Activated T-cell treated with anti-CD3 and anti-CD28 coated beads, Interleukin-2, amount 50 U/mL, for 72 hours (primary cell): ENCODE measurements around the gene MEOX2. TPM values are rescaled to one million over a fixed set of nuclear protein-coding genes. Genes with fewer than 3 reads are reported as not detected.

Experiments used
- ATAC-seq, 2 donors: fragments of 150-1000 bp; cut with Tn5 transposase; replicated peaks in 1 of 2; 2 replicates each; pipeline ENCODE4 v1.10.0; 2021; ENCODE audit warnings: moderate library complexity in 2 of 2, mild to moderate bottlenecking in 1 of 2
- DNase-seq, 2 donors: peaks; one replicate each; pipeline ENCODE4 v3.0.0; 2021 to 2022; ENCODE audit warnings: mixed read lengths in 1 of 2
- H3K27ac Mint-ChIP-seq: one replicate; pipeline ENCODE4 v1.8.0; 2022; ENCODE audit warnings: mild to moderate bottlenecking, moderate library complexity, mixed read lengths
- H3K27me3 Mint-ChIP-seq: one replicate; pipeline ENCODE4 v1.8.0; 2022; ENCODE audit warnings: low read depth, mixed read lengths
- H3K36me3 Mint-ChIP-seq, 2 donors: one replicate each; pipeline ENCODE4 v1.8.0; 2022; ENCODE audit warnings: mixed read lengths in 2 of 2, mild to moderate bottlenecking in 1 of 2; ENCODE audit not compliant: insufficient read depth in 2 of 2
- H3K4me1 Mint-ChIP-seq: one replicate; pipeline ENCODE4 v1.8.0; 2022; ENCODE audit warnings: low read depth, mixed read lengths
- H3K4me3 Mint-ChIP-seq, 2 donors: one replicate each; pipeline ENCODE4 v1.8.0; 2022; ENCODE audit warnings: mild to moderate bottlenecking in 2 of 2, mixed read lengths in 2 of 2, moderate library complexity in 2 of 2
- H3K9me3 Mint-ChIP-seq, 2 donors: one replicate each; pipeline ENCODE4 v1.8.0; 2022; ENCODE audit warnings: mixed read lengths in 2 of 2
- total RNA-seq, 2 donors: library from RNA; stranded (reverse); gene quantifications; one replicate each; pipeline ENCODE4 v1.2.3, GENCODE V29; 2022

The MEOX2 gene
- total RNA-seq, 2 donors from 2014 or later, result not detected

- Mint-ChIP-seq H3K36me3 (peaks cover 2 to 3% of the 10 kb centered on the region in 2 donors), H3K27me3 (peaks cover 32% of the 10 kb centered on the region), H3K9me3 (no peaks in the 10 kb centered on the region), H3K27ac (no peak overlapping the region), H3K4me1 (peaks cover 5% of the 10 kb centered on the region), H3K4me3 (no peak overlapping the region)
- no peak for ATAC-seq
- no peak for DNase-seq
These were observed 1.2 kb upstream of the MEOX2 start for GRCh38 chr7:15687546-15688278.

GRCh38 chr7:15686957-15687545, 568 bp upstream of the MEOX2 start:
- Mint-ChIP-seq H3K36me3 (peaks cover 2 to 3% of the 10 kb centered on the region in 2 donors), H3K27me3 (peaks cover 32% of the 10 kb centered on the region), H3K4me3 (no peak overlapping the region), H3K4me1 (peaks cover 5% of the 10 kb centered on the region), H3K27ac (no peak overlapping the region), H3K9me3 (no peaks in the 10 kb centered on the region)
- ATAC-seq (no peak), DNase-seq (no peak)

- DNase-seq, result no peak
- no peak for ATAC-seq
- H3K27ac Mint-ChIP-seq, result no peak overlapping the region
These were observed 857 bp downstream of the MEOX2 start for GRCh38 chr7:15685358-15686294.

DNA sequence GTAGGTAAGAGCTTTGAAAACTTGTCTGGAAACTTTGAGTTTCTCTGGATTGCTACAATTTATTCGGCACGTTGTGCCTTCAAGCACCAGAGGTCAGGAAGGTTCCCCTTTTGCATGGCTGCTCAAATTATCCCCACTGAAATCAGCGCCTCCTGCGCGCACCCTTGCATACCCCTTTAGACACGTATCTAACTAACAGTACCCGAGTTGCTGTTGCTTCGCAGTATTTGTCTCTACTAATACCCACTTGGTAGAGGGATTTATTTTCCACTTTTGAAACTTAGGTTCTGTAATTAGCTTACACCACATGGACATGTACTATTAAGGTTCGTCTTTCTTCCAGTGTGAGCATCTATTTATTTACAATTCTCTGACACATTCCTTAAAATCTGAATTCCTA, 1.6 kb downstream of the MEOX2 start:
- Mint-ChIP-seq H3K4me3 (no peak overlapping the region), H3K27me3 (peaks cover 32% of the 10 kb centered on the region), H3K36me3 (peaks cover 2 to 3% of the 10 kb centered on the region in 2 donors), H3K4me1 (peaks cover 5% of the 10 kb centered on the region), H3K9me3 (no peaks in the 10 kb centered on the region), H3K27ac (no peak overlapping the region)
- no peak for DNase-seq
- ATAC-seq, result no peak

More at GRCh38 chr7:15685358-15686294, 857 bp downstream of the MEOX2 start:
- Mint-ChIP-seq H3K27me3 (peaks cover 32% of the 10 kb centered on the region), H3K4me3 (no peak overlapping the region), H3K36me3 (peaks cover 2 to 3% of the 10 kb centered on the region in 2 donors), H3K4me1 (peaks cover 5% of the 10 kb centered on the region), H3K9me3 (no peaks in the 10 kb centered on the region)

DNA sequence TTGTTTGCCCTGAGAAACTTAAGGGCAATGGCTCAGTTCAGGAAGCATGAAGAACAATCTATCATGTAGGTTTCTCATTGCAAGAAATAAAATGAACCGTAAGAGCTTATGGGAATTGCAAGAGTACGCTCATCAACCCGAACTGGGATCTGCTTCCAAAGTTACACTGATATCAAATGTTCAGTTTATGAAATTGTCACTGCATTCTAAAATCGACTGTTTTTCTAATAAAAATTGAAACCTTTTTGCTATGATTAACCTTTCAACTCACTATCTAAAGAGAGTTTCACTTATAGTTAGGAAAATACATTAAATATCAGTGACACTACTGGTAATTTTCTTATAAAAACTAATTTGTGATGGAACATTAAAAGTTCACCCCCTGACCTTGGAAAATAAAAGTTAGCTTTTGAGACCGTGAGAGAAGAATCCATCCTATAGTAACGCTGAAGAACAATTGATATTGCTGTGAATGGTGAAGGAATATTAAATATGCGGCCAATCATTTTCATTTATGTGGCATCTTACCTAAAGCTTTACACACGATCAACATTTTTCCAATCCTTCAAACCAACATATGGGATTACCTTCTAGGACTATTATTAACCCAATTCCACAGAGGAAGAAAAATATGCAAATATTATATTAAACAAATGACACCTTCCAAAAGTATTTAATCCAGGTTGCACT, 2.2 kb downstream of the MEOX2 start:
- peaks cover 2 to 3% of the 10 kb centered on the region in 2 donors for H3K36me3 Mint-ChIP-seq
- no peak overlapping the region for H3K27ac Mint-ChIP-seq
- no peaks in the 10 kb centered on the region for H3K9me3 Mint-ChIP-seq
- DNase-seq (no peak), ATAC-seq (no peak)
- no peak overlapping the region for H3K4me3 Mint-ChIP-seq
- peaks cover 32% of the 10 kb centered on the region for H3K27me3 Mint-ChIP-seq
- H3K4me1 Mint-ChIP-seq, result peaks cover 5% of the 10 kb centered on the region

DNA sequence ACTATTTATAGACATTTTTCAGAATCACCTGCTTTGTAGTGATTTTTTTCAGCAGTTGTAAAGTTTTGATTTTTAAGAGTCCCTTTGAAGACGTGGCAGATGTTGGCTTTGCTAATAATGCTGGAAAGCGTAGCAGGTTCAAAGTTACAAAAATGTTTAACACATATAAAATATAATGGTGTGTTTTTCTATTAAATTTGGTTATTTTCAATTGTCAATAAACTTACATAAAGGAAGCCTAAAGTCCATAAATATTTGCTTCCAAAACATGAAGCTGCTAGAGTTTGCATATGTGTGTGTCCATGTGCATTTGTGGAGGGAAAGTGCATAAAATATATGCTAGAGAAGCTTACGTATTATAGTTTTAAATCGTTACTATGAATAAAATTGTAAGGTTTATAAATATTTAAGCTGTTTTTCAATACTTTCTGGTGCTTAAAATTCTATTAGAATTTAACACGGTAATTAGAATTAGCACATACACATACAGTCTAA, 3.7 kb downstream of the MEOX2 start:
- ATAC-seq (no peak), DNase-seq (no peak)
- Mint-ChIP-seq H3K27me3 (peaks cover 24% of the 10 kb centered on the region), H3K9me3 (no peaks in the 10 kb centered on the region), H3K4me1 (peaks cover 4% of the 10 kb centered on the region), H3K27ac (no peak overlapping the region), H3K4me3 (no peak overlapping the region), H3K36me3 (peaks cover 1 to 2% of the 10 kb centered on the region in 2 donors)

GRCh38 chr7:15682111-15682510, 4.4 kb downstream of the MEOX2 start:
- H3K36me3 Mint-ChIP-seq, result peaks cover 1 to 2% of the 10 kb centered on the region in 2 donors
- no peak overlapping the region for H3K27ac Mint-ChIP-seq
- no peaks in the 10 kb centered on the region for H3K9me3 Mint-ChIP-seq
- DNase-seq (no peak), ATAC-seq (no peak)
- H3K27me3 Mint-ChIP-seq, result peaks cover 17% of the 10 kb centered on the region
- H3K4me3 Mint-ChIP-seq, result no peak overlapping the region
- no peaks in the 10 kb centered on the region for H3K4me1 Mint-ChIP-seq

GRCh38 chr7:15681631-15682030, 4.9 kb downstream of the MEOX2 start:
- ATAC-seq (no peak), DNase-seq (no peak)
- H3K4me3 Mint-ChIP-seq, result no peak overlapping the region
- H3K36me3 Mint-ChIP-seq, result peaks cover 1 to 2% of the 10 kb centered on the region in 2 donors
- peaks cover 12% of the 10 kb centered on the region for H3K27me3 Mint-ChIP-seq
- no peak overlapping the region for H3K27ac Mint-ChIP-seq
- H3K4me1 Mint-ChIP-seq, result no peaks in the 10 kb centered on the region
- no peaks in the 10 kb centered on the region for H3K9me3 Mint-ChIP-seq

DNA sequence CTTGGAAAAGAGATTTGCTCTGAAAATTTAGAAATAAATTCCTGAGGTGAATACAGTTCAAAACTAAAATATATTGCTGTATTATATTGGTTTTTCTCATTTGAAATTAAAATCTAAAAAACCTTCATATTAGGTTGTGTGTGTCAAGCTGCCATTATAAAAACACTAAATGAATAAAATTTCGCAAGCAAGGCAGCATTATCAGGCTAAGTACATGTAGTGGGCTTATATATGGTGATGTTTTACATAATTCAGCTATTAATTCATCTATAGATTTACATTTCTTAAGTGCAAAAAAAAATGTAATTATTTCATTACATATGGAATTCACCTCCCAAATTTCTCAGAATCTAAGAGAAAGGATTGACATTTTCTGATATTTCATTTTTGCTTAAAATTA, 5.3 kb downstream of the MEOX2 start:
- peaks cover 1 to 2% of the 10 kb centered on the region in 2 donors for H3K36me3 Mint-ChIP-seq
- ATAC-seq, result no peak
- H3K27ac Mint-ChIP-seq, result no peak overlapping the region

GRCh38 chr7:15680446-15680845, 6.0 kb downstream of the MEOX2 start:
- H3K4me3 Mint-ChIP-seq, result no peak overlapping the region
- H3K27ac Mint-ChIP-seq, result no peak overlapping the region
- H3K27me3 Mint-ChIP-seq, result peaks cover under 1% of the 10 kb centered on the region
- H3K4me1 Mint-ChIP-seq, result no peaks in the 10 kb centered on the region
- H3K36me3 Mint-ChIP-seq, result no peaks in the 10 kb centered on the region
- DNase-seq (no peak), ATAC-seq (no peak)
- no peaks in the 10 kb centered on the region for H3K9me3 Mint-ChIP-seq

More for the DNA sequence above, 5.3 kb downstream of the MEOX2 start:
- peaks cover 8% of the 10 kb centered on the region for H3K27me3 Mint-ChIP-seq
- no peak overlapping the region for H3K4me3 Mint-ChIP-seq
- DNase-seq, result no peak
- H3K9me3 Mint-ChIP-seq, result no peaks in the 10 kb centered on the region
- H3K4me1 Mint-ChIP-seq, result no peaks in the 10 kb centered on the region

- no peak for ATAC-seq
- H3K4me1 Mint-ChIP-seq, result no peaks in the 10 kb centered on the region
- DNase-seq, result no peak
- no peaks in the 10 kb centered on the region for H3K36me3 Mint-ChIP-seq
- no peak overlapping the region for H3K4me3 Mint-ChIP-seq
- no peaks in the 10 kb centered on the region for H3K9me3 Mint-ChIP-seq
- no peaks in the 10 kb centered on the region for H3K27me3 Mint-ChIP-seq
- no peak overlapping the region for H3K27ac Mint-ChIP-seq
These were observed 7.2 kb downstream of the MEOX2 start for GRCh38 chr7:15679306-15679705.

DNA sequence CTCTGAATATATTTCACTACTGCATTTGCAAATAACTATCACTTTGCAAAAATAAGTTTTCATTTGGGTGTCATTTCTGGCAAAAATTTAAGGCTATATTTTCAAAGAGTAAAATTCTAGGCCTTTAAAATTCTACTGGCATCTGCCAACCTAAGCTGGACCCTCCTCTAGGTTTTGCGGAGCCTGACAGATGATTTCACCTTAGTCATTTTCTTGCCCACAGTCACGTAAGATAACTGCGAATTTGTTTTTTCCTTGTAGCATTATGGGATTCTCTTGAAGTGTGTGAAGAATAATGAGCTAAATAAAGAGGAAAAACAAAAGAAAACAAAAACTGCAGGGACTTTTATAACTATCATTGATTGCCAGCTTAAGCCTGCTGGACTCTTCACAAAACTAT, 7.8 kb downstream of the MEOX2 start:
- ATAC-seq (no peak), DNase-seq (no peak)
- Mint-ChIP-seq H3K9me3 (no peaks in the 10 kb centered on the region), H3K36me3 (no peaks in the 10 kb centered on the region), H3K27ac (no peak overlapping the region), H3K4me1 (no peaks in the 10 kb centered on the region), H3K4me3 (no peak overlapping the region), H3K27me3 (no peaks in the 10 kb centered on the region)
